ENCODE results near the gene SLC7A6OS. TPM values are rescaled to one million over a fixed set of nuclear protein-coding genes. Genes with fewer than 3 reads are reported as not detected.
A peak's percentile ranks its signal among the peaks of the same experiment; 100 is the strongest.

SLC7A6OS gene
- total RNA-seq, 1 experiment from 2014 or later: 16.0 TPM

DNA sequence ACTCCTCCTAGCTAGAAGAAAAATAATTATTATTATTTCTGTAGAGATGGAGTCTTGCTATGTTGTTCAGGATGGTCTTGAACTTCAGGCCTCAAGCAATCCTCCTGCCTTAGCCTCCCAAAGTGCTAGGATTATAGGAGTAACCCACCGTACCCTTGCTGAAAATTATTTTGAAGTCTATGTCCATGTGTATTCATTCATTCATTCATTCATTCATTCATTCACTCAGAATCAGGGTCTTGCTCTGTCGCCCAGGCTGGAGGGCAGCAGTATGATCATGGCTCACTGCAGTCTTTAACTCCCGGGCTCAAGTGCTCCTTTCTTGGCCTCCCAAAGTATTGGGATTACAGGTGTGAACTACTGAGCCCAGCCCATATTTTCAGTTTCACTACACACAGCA is 4.1 kb downstream of the SLC7A6OS start:
- DNase-seq (ENCODE audit: low read depth, low spot score) (no peak), ATAC-seq (no peak)
- in situ Hi-C loops (cut with HindIII; ENCODE audit: low pct_unique_long_range_greater_than_20kb, low sequenced_read_pairs): no loop called here
- BruUV-seq (replicated peaks): no TSS peak
- ChIA-PET CTCF (no interaction called here), POLR2A (no interaction called here)
- Histone ChIP-seq H3K4me1 (ENCODE audit: control insufficient read depth, insufficient read depth, low read length) (peaks cover 6% of the 10 kb centered on the region), H3K4me3 (ENCODE audit: low read depth in 2 of 2, low read length in 2 of 2) (no peak overlapping the region), H3K36me3 (ENCODE audit: control insufficient read depth, insufficient read depth, low read length) (peaks cover 14% of the 10 kb centered on the region), H3K27me3 (ENCODE audit: control insufficient read depth, insufficient read depth, low read length) (no peaks in the 10 kb centered on the region), H3K9me3 (ENCODE audit: control insufficient read depth, insufficient read depth, low read depth, low read length) (no peaks in the 10 kb centered on the region), H3K27ac (ENCODE audit: low read length) (no peak overlapping the region)
- intact Hi-C loops (cut with micrococcal nuclease; ENCODE audit: unreplicated experiment): no loop called here
- TF ChIP-seq TCF7L2 (IDR thresholded peaks at IDR 0.05; ENCODE audit: low read depth, low read length): no peak
- no peak for TF ChIP-seq SIN3A (IDR thresholded peaks at IDR 0.05; ENCODE audit: borderline replicate concordance, insufficient read depth, low read depth, low read length)
- TF ChIP-seq POLR2AphosphoS5 (IDR thresholded peaks at IDR 0.05; ENCODE audit: low read depth, low read length): no peak
- TF ChIP-seq, protein P1, sequence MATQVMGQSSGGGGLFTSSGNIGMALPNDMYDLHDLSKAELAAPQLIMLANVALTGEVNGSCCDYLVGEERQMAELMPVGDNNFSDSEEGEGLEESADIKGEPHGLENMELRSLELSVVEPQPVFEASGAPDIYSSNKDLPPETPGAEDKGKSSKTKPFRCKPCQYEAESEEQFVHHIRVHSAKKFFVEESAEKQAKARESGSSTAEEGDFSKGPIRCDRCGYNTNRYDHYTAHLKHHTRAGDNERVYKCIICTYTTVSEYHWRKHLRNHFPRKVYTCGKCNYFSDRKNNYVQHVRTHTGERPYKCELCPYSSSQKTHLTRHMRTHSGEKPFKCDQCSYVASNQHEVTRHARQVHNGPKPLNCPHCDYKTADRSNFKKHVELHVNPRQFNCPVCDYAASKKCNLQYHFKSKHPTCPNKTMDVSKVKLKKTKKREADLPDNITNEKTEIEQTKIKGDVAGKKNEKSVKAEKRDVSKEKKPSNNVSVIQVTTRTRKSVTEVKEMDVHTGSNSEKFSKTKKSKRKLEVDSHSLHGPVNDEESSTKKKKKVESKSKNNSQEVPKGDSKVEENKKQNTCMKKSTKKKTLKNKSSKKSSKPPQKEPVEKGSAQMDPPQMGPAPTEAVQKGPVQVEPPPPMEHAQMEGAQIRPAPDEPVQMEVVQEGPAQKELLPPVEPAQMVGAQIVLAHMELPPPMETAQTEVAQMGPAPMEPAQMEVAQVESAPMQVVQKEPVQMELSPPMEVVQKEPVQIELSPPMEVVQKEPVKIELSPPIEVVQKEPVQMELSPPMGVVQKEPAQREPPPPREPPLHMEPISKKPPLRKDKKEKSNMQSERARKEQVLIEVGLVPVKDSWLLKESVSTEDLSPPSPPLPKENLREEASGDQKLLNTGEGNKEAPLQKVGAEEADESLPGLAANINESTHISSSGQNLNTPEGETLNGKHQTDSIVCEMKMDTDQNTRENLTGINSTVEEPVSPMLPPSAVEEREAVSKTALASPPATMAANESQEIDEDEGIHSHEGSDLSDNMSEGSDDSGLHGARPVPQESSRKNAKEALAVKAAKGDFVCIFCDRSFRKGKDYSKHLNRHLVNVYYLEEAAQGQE (IDR thresholded peaks at IDR 0.05; ENCODE audit: insufficient read depth in 1 of 2, low read depth in 2 of 2, low read length in 1 of 2): no peak

DNA sequence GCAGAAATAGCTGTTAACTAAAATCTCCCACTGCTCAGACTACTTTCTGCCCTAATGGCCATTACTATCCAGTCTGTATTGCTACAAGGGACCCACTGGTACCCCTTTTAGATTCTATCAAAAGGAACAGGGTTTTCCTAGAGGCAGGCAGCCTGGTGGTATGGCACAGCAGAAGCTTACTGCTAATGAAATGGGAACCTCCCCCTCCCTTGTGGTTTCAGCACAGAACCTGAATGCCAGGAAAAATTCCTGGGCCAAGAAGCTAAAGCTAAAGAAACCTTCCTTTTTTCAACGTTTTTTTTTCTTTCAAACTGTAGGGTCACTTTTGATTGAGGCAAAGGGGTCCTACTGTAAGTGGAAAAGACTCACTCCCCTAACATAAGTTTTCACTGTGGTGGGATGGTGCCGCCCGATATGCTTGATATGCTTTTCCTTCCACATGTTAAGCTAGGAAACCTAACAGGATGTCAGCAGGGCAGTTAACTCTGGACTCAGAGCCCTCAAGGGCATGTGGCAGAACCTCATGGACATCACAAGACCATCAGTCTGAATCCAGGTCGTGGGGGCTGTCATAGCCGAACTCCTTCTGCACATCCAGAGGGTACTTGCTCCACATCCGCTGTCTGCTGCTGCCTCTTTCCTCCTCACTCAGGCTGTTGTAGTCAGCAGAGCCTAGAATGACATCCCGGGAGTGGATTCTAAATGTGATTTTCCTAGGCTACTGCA is 9.8 kb downstream of the SLC7A6OS start:
- POLR2A ChIA-PET: interaction anchor here (0.9 kb wide), 1 partner anchor 10 kb away, joined by 4 read pairs; the partner anchor contains the start of genes PRMT7 and SLC7A6OS

More for the DNA sequence above, 9.8 kb downstream of the SLC7A6OS start:
- no TSS peak for BruUV-seq (replicated peaks)
- in situ Hi-C loops (cut with HindIII; ENCODE audit: low pct_unique_long_range_greater_than_20kb, low sequenced_read_pairs) (no loop called here), intact Hi-C loops (cut with micrococcal nuclease; ENCODE audit: unreplicated experiment) (no loop called here)
- no peak overlapping the region for H3K4me3 ChIP-seq (ENCODE audit: low read depth in 2 of 2, low read length in 2 of 2)
- ATAC-seq: no peak
- peak; percentile 19; the same call in 1 of the 2 replicates for TF ChIP-seq POLR2AphosphoS5 (IDR thresholded peaks at IDR 0.05; ENCODE audit: low read depth, low read length)
- TF ChIP-seq, protein P1 (IDR thresholded peaks at IDR 0.05; ENCODE audit: insufficient read depth in 1 of 2, low read depth in 2 of 2, low read length in 1 of 2): no peak
- no peaks in the 10 kb centered on the region for H3K27me3 ChIP-seq (ENCODE audit: control insufficient read depth, insufficient read depth, low read length)
- H3K36me3 ChIP-seq (ENCODE audit: control insufficient read depth, insufficient read depth, low read length): peaks cover 8% of the 10 kb centered on the region
- no peak overlapping the region for H3K27ac ChIP-seq (ENCODE audit: low read length)
- peaks cover 22% of the 10 kb centered on the region for H3K4me1 ChIP-seq (ENCODE audit: control insufficient read depth, insufficient read depth, low read length)
- CTCF ChIA-PET: no interaction called here
- DNase-seq (ENCODE audit: low read depth, low spot score): no peak
- H3K9me3 ChIP-seq (ENCODE audit: control insufficient read depth, insufficient read depth, low read depth, low read length): no peaks in the 10 kb centered on the region
